OCI-LY1 (cell line): Measurements from ENCODE around the gene UGT1A9.

Experiments
- EZH2 ChIP-seq: fragments of 200-600 bp; sonication (generic), shearing (Covaris generic); IDR thresholded peaks from 2 replicates; pipeline ENCODE4 v1.8.0; 2017; ENCODE audit warnings: borderline replicate concordance, mixed run types, mild to moderate bottlenecking, antibody characterized with exemption, low read length, moderate library complexity, mixed read lengths
- TF ChIP-seq, protein P1 (sequence below): fragments of 200-600 bp; sonication (generic), shearing (Covaris generic); IDR thresholded peaks from 2 replicates; pipeline ENCODE4 v1.5.1; 2017; ENCODE audit warnings: mild to moderate bottlenecking, antibody characterized with exemption, low read length, moderate library complexity, mixed read lengths

- TF ChIP-seq, protein P1, sequence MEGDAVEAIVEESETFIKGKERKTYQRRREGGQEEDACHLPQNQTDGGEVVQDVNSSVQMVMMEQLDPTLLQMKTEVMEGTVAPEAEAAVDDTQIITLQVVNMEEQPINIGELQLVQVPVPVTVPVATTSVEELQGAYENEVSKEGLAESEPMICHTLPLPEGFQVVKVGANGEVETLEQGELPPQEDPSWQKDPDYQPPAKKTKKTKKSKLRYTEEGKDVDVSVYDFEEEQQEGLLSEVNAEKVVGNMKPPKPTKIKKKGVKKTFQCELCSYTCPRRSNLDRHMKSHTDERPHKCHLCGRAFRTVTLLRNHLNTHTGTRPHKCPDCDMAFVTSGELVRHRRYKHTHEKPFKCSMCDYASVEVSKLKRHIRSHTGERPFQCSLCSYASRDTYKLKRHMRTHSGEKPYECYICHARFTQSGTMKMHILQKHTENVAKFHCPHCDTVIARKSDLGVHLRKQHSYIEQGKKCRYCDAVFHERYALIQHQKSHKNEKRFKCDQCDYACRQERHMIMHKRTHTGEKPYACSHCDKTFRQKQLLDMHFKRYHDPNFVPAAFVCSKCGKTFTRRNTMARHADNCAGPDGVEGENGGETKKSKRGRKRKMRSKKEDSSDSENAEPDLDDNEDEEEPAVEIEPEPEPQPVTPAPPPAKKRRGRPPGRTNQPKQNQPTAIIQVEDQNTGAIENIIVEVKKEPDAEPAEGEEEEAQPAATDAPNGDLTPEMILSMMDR = no peak
- no peak for TF ChIP-seq EZH2
These were observed 140.0 kb downstream of the UGT1A9 start for GRCh38 chr2:233811732-233812131.
